Measurements from ENCODE around the gene TRIM17. TPM values are rescaled to one million over a fixed set of nuclear protein-coding genes. Genes with fewer than 3 reads are reported as not detected.

Gene TRIM17
- total RNA-seq, 2 experiments from 2014 or later = 1.9 to 2.7 TPM

- no peak for TF ChIP-seq CTCF (IDR thresholded peaks at IDR 0.05)
- peak overlapping the region; percentile 74 for H3K4me3 Mint-ChIP-seq
- peaks cover 15% of the 10 kb centered on the region for H3K27me3 Mint-ChIP-seq
- H3K9me3 Mint-ChIP-seq = no peaks in the 10 kb centered on the region
- POLR2A ChIA-PET = interaction anchor here (1.0 to 1.5 kb wide), 3 partner anchors 8 to 22 kb away, joined by 3 to 5 read pairs (median 4); no protein-coding TSS in a partner anchor
- ATAC-seq (peak; percentile 26), DNase-seq (peak; percentile 70)
- H3K4me1 Mint-ChIP-seq (ENCODE audit: low read depth) = peaks cover 18% of the 10 kb centered on the region
- CTCF ChIA-PET = interaction anchor here (1.3 kb wide), 1 partner anchor 11 kb away, joined by 4 read pairs; no protein-coding TSS in a partner anchor
- intact Hi-C loops (cut with micrococcal nuclease) = no loop called here
- peak overlapping the region; percentile 3 for H3K27ac Mint-ChIP-seq
- no peaks in the 10 kb centered on the region for H3K36me3 Mint-ChIP-seq (ENCODE audit: low read depth)
Observed at GRCh38 chr1:228415853-228416216, 826 bp downstream of the TRIM17 start.

- Mint-ChIP-seq H3K27ac (no peak overlapping the region), H3K27me3 (peaks cover 13% of the 10 kb centered on the region), H3K4me3 (peak overlapping the region; percentile 74), H3K4me1 (ENCODE audit: low read depth) (peaks cover 18% of the 10 kb centered on the region), H3K36me3 (ENCODE audit: low read depth) (no peaks in the 10 kb centered on the region), H3K9me3 (no peaks in the 10 kb centered on the region)
- ChIA-PET CTCF (interaction anchor here (1.3 kb wide), 1 partner anchor 10 kb away, joined by 4 read pairs; no protein-coding TSS in a partner anchor), POLR2A (interaction anchor here (0.6 to 1.6 kb wide), 7 partner anchors 9 to 709 kb away, joined by 3 to 5 read pairs (median 3); no protein-coding TSS in a partner anchor)
- intact Hi-C loops (cut with micrococcal nuclease) = no loop called here
- DNase-seq = no peak
- no peak for TF ChIP-seq CTCF (IDR thresholded peaks at IDR 0.05)
- ATAC-seq = no peak
Observed at GRCh38 chr1:228415221-228415620, 1.4 kb downstream of the TRIM17 start.

- no peaks in the 10 kb centered on the region for H3K36me3 Mint-ChIP-seq (ENCODE audit: low read depth)
- intact Hi-C loops (cut with micrococcal nuclease) = no loop called here
- H3K27me3 Mint-ChIP-seq = peaks cover 13% of the 10 kb centered on the region
- no peak overlapping the region for H3K4me3 Mint-ChIP-seq
- ChIA-PET CTCF (no interaction called here), POLR2A (interaction anchor here (0.6 to 1.6 kb wide), 7 partner anchors 9 to 710 kb away, joined by 3 to 5 read pairs (median 3); no protein-coding TSS in a partner anchor)
- TF ChIP-seq CTCF (IDR thresholded peaks at IDR 0.05) = no peak
- H3K4me1 Mint-ChIP-seq (ENCODE audit: low read depth) = peaks cover 18% of the 10 kb centered on the region
- DNase-seq = no peak
- no peak for ATAC-seq
- H3K9me3 Mint-ChIP-seq = no peaks in the 10 kb centered on the region
- no peak overlapping the region for H3K27ac Mint-ChIP-seq
Observed at GRCh38 chr1:228414511-228415211, 2.0 kb downstream of the TRIM17 start.

- CTCF ChIA-PET = no interaction called here
- TF ChIP-seq CTCF (IDR thresholded peaks at IDR 0.05) = no peak
- POLR2A ChIA-PET = interaction anchor here (1.6 kb wide), 1 partner anchor 11 kb away, joined by 3 read pairs; no protein-coding TSS in a partner anchor
- Mint-ChIP-seq H3K4me3 (no peak overlapping the region), H3K36me3 (ENCODE audit: low read depth) (no peaks in the 10 kb centered on the region), H3K27ac (no peak overlapping the region), H3K9me3 (no peaks in the 10 kb centered on the region), H3K27me3 (peaks cover 12% of the 10 kb centered on the region), H3K4me1 (ENCODE audit: low read depth) (peaks cover 22% of the 10 kb centered on the region)
- intact Hi-C loops (cut with micrococcal nuclease) = no loop called here
- no peak for DNase-seq
- no peak for ATAC-seq
Observed at GRCh38 chr1:228413241-228414010, 3.2 kb downstream of the TRIM17 start.
